Endothelial cell of umbilical vein (primary cell): Measurements from ENCODE around the gene GRID2.

Experiments
- EZH2 ChIP-seq: IDR thresholded peaks from 2 replicates; pipeline ENCODE4 v1.6.1; 2012; ENCODE audit warnings: borderline replicate concordance, low read depth, mild to moderate bottlenecking, moderate library complexity, low read length, inconsistent platforms; ENCODE audit not compliant: severe bottlenecking
- MYC ChIP-seq: IDR thresholded peaks from one replicate; pipeline ENCODE4 v1.6.1; 2011; ENCODE audit warnings: mild to moderate bottlenecking, low read depth, low read length
- POLR2A ChIP-seq: IDR thresholded peaks from 2 replicates; pipeline ENCODE4 v1.6.1; 2012; ENCODE audit warnings: low read depth, mild to moderate bottlenecking, control low read depth, low read length
- POLR2AphosphoS5 ChIP-seq: IDR thresholded peaks from 2 replicates; pipeline ENCODE4 v1.6.1; 2012; ENCODE audit warnings: low read depth, mild to moderate bottlenecking, control low read depth, low read length, moderate library complexity; ENCODE audit not compliant: insufficient read depth
- TF ChIP-seq, protein P1 (sequence below), 2 donors: IDR thresholded peaks; 1 replicate in 1 of 2; 2 replicates in 1 of 2; pipeline ENCODE4 v1.5.1; 2011; ENCODE audit warnings: low read length in 2 of 2, mild to moderate bottlenecking in 2 of 2, moderate library complexity in 2 of 2, control low read depth in 1 of 2, inconsistent platforms in 1 of 2, low read depth in 1 of 2; ENCODE audit not compliant: insufficient read depth in 1 of 2; ENCODE audit errors: extremely low read depth in 1 of 2
- TF ChIP-seq, protein P2 (sequence below): IDR thresholded peaks from 2 replicates; pipeline ENCODE4 v1.6.1; 2011; ENCODE audit not compliant: insufficient read depth, insufficient read length

GRCh38 chr4:93633721-93634120 lies 1330.0 kb downstream of the GRID2 start:
- TF ChIP-seq, protein P1, sequence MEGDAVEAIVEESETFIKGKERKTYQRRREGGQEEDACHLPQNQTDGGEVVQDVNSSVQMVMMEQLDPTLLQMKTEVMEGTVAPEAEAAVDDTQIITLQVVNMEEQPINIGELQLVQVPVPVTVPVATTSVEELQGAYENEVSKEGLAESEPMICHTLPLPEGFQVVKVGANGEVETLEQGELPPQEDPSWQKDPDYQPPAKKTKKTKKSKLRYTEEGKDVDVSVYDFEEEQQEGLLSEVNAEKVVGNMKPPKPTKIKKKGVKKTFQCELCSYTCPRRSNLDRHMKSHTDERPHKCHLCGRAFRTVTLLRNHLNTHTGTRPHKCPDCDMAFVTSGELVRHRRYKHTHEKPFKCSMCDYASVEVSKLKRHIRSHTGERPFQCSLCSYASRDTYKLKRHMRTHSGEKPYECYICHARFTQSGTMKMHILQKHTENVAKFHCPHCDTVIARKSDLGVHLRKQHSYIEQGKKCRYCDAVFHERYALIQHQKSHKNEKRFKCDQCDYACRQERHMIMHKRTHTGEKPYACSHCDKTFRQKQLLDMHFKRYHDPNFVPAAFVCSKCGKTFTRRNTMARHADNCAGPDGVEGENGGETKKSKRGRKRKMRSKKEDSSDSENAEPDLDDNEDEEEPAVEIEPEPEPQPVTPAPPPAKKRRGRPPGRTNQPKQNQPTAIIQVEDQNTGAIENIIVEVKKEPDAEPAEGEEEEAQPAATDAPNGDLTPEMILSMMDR (IDR thresholded peaks at IDR 0.05; ENCODE audit: extremely low read depth in 1 of 2, insufficient read depth in 1 of 2, low read depth in 1 of 2, low read length in 2 of 2), result no peak
- TF ChIP-seq MYC, result no peak
- no peak for TF ChIP-seq EZH2
- no peak for TF ChIP-seq POLR2A
- TF ChIP-seq, protein P2, sequence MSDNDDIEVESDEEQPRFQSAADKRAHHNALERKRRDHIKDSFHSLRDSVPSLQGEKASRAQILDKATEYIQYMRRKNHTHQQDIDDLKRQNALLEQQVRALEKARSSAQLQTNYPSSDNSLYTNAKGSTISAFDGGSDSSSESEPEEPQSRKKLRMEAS, result no peak
- TF ChIP-seq POLR2AphosphoS5, result no peak
